NCI-H146 treated with DMSO at 0.1 percent for 48 hours (cell line): Measurements from ENCODE around the gene PRRT1.

Experiments
- DNase-seq: peaks from one replicate; lab custom pipeline; 2025; ENCODE audit not compliant: unreplicated experiment; lab: John Stamatoyannopoulos, UW

PRRT1 gene

GRCh38 chr6:32175711-32176475, 24.2 kb upstream of the PRRT1 start, which contains the start of gene AGPAT1:
TSS of gene AGPAT1 (minus strand) at chr6:32176084. CDS start at chr6:32171496, 4,588 bp downstream.
- peak; percentile 89 for DNase-seq

DNA sequence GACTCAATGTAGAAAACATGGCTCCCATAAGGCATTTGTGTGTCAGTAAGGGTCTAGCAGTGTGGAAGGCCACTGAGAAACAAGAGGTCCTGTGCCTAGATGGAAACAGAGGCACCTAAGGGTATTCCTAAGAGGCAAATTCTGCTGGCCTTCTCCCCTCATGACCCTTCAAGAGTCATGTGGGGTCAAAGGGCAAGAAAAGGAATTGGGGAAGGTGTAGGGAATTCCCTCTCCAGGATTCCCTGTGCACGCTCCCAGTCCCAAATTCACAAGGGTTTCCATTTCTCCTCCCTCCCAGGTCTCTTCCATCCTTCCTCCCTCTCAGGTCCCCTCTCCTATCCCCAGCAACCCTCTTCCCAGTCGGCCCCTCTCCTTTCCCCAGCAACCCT, 23.6 kb upstream of the PRRT1 start:
- DNase-seq = no peak

DNA sequence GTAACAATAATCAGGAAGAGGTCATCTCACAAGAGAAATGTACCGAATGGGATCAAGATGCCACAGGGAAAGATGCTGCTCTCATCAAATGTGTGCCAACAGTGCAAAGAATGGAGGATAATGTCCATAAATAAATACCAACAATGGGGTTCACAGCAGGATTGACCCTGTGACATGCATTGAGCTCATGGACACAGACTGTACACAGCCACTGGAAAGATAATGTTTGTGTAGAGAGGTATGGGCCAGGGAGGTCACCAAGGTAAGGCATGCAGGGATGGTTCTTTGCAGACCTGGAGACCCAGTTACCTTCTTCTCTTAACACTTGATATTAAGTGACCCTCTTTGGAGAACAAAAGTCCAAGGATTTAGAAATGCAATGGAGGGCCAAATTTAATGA, 22.7 kb upstream of the PRRT1 start:
- DNase-seq = no peak

GRCh38 chr6:32173051-32173727, 21.4 kb upstream of the PRRT1 start:
- no peak for DNase-seq

DNA sequence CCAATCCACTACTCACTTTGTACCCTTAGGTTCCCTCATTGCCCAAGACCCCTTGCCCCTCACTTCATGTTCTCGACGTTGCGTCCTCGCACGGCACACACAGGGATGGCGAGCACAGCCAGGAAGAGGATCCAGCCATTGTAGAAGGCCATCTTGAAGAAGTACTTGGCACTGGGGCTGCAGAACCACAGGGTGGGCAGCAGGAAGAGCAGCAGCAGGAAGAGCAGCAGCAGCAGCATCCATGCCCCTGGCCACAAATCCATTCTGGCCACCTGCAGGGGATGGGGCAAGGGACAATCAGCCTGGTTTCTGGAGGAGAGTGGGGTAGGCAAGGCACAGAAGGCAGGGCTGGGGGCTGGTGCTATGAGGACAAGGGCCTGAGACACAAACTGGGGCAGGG, 19.5 kb upstream of the PRRT1 start:
- no peak for DNase-seq

- DNase-seq = no peak
Observed at GRCh38 chr6:32170294-32170693, 18.6 kb upstream of the PRRT1 start.

- no peak for DNase-seq
Observed at GRCh38 chr6:32168807-32169591, 17.3 kb upstream of the PRRT1 start.

DNA sequence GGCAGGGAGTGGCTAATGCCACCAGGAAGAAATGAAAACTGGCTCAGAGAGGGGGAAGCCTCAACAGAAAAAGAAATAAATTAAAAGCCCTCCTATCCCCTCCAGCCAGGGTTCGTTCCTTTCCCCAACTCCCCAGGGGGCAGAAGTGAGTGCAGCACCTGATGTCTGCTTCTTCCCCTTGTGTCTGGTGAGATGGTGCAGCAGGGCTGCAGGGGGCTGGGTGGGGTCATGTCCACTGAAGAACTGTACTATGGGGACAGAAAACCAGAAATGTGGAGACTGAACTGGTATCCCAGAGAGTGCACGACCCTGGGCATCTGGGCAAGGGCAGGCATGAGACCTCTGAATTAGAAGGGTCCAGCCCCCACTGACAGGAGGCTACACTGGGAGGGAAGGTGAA, 16.6 kb upstream of the PRRT1 start:
- DNase-seq = no peak

DNA sequence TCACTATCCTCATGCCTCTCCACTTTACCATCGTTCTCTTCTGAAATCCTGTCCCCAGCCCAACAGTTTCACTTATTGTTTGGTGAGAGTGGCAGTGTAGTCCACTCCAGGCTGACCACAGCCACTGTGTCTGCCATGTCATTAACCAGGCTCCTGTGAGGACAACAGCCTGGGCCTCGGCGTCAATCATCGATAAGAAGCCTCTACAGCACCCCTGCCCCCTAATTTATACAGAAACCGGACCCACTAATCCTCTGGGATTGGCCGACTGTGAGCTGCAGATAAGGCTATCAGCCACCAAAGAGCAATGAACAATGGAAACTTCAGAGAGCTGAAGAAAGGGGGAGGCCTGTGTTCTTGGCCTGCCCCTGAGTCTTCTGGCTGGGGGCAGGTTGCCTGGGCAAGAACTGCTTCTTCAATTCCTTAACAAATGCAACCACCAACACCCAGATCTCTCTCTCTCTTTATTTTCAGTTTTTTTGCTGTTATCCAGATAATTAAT, 16.1 kb upstream of the PRRT1 start:
- DNase-seq = no peak

DNA sequence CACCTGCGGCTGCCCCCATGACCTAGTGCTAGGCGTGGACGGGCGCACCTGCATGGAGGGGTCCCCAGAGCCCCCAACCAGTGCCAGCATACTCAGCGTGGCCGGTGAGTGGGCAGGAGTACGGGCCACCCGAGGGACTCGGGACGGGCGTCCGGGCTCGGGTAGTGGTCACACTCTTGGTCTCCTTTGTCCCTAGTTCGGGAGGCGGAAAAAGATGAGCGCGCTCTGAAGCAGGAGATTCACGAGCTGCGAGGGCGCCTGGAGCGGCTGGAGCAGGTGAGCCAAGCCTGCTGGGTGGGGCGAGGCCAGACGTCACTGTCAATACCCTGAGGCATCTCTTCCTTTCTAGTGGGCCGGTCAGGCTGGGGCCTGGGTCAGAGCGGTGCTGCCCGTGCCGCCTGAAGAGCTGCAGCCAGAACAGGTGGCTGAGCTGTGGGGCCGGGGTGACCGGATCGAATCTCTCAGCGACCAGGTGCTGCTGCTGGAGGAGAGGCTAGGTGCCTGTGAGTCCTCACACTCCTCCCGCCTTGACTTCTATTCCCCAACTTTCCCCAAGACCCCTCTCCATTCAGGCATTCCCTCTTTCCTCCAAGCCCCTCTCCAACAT, 15.5 kb upstream of the PRRT1 start:
- peak; percentile 46 for DNase-seq

- no peak for DNase-seq
Observed at GRCh38 chr6:32166411-32167061, 14.8 kb upstream of the PRRT1 start.

- DNase-seq = no peak
Observed at GRCh38 chr6:32164295-32164694, 12.6 kb upstream of the PRRT1 start, which contains the start of gene EGFL8. TSS of gene EGFL8 (plus strand) at chr6:32164595. CDS start at chr6:32166166, 1,571 bp downstream.

DNA sequence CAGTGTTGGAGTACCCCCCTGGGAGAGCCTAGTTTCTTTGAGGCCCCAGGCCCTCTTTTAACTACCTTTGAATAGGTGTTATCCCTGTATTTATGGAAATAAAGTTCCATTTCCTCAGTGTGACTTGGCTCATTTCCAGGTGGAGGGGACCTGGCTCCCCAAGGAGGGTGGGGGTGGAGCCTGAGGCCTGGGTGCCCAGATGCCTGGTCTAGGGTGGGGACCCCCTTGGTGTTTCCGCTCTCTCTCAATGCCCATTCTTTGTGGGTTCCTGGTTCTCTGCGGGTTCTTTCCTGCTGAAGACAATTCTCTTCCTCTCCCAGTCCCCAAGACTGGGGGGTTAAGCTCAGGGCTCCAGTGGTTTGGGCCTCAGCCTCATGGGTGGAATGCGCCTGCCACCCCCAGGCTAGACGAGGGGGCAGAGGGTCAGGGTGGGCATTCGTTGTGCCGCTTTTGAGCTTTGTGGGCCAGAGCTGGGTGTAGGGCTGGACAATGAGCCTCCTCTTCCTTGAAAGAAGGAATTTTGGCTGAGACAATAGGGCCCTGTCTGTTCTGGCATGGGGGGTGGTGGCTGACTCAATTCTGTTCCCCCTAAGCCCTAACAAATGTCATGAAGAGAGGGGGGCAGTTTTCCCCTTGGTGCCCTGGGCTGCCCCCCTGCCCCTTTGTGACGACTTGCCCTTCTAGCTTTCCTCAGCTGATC, 12.0 kb upstream of the PRRT1 start:
- no peak for DNase-seq

DNA sequence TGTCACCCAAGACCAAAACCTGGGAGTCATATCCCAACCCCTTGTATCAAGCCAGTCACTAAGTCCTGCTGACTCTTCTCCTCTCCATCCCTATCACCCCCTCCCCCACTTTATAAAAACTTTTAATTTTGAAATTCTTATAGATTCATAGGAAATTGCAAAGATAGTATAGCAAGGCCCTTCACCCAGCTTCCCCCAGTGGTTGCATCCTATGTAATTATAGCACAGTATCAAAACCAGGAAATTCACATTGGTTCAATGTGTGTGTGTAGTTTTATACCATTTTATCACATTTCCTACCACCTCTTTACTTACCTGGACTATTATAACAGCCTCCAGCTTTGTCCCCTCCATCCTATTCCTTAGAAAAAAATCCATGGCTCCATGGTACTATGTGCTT, 6.3 kb upstream of the PRRT1 start:
- DNase-seq = no peak

GRCh38 chr6:32156891-32157290, 5.2 kb upstream of the PRRT1 start:
- DNase-seq = no peak

DNA sequence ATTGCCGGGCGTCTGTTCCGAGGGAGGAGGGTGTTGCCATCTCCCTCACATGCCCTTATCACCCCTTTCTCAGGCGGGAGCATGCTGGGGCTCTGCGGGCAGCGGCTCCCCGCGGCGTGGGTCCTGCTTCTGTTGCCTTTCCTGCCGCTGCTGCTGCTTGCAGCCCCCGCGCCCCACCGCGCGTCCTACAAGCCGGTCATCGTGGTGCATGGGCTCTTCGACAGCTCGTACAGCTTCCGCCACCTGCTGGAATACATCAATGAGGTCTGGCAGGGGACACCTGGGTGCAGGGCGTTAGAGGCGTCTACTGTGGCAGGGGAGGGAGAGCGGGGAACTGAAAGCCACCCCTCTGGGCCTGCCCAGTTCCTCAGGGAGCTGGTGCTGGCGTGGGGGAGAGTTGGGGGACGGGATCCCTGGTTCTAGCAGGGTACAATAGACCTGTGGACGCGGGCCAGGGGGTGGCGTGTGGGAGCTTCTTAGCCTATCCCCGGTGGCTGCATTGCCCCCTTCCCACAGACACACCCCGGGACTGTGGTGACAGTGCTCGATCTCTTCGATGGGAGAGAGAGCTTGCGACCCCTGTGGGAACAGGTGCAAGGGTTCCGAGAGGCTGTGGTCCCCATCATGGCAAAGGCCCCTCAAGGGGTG, 2.9 kb upstream of the PRRT1 start:
- peak; percentile 68 for DNase-seq

- peak; percentile 58 for DNase-seq
Observed at GRCh38 chr6:32153564-32154513, 2.1 kb upstream of the PRRT1 start, which contains the start of gene PPT2. TSS of gene PPT2 (plus strand) at chr6:32154141. CDS start at chr6:32154595, 454 bp downstream.
